Heart left ventricle (tissue), 16 donors: ENCODE results near the gene MRPL27. TPM values are rescaled to one million over a fixed set of nuclear protein-coding genes. Genes with fewer than 3 reads are reported as not detected.

Experiments used
- ATAC-seq, 4 donors: fragments of 200-7000 bp; cut with Tn5 transposase; one replicate each; pipeline ENCODE4 v1.9.1; 2020 to 2022; ENCODE audit warnings: moderate library complexity in 4 of 4, mild to moderate bottlenecking in 3 of 4, moderate number of reproducible peaks in 1 of 4
- DNase-seq, 5 donors: peaks; one replicate each; pipeline ENCODE4 v3.0.0-alpha.2; 2020
- H3K27ac ChIP-seq, 12 donors: fragments of 200-600 bp; sonication (generic) in 4 of 12; one replicate each; pipeline versions ENCODE4 v1.5.0 to v1.8.0; 2016 to 2022; ENCODE audit warnings: mild to moderate bottlenecking in 2 of 12
- H3K27me3 ChIP-seq, 9 donors: fragments of 200-600 bp; sonication (generic) in 2 of 9; one replicate each; pipeline versions ENCODE4 v1.5.1 to v1.8.0; 2016 to 2022; ENCODE audit warnings: mild to moderate bottlenecking in 3 of 9
- H3K36me3 ChIP-seq, 9 donors: fragments of 200-600 bp; sonication (generic) in 2 of 9; one replicate each; pipeline versions ENCODE4 v1.5.0 to v1.8.0; 2018 to 2022; ENCODE audit warnings: mild to moderate bottlenecking in 2 of 9
- H3K4me1 ChIP-seq, 12 donors: fragments of 200-600 bp; sonication (generic) in 4 of 12; one replicate each; pipeline versions ENCODE4 v1.5.0 to v1.8.0; 2016 to 2022; ENCODE audit warnings: mild to moderate bottlenecking in 3 of 12
- H3K4me3 ChIP-seq, 12 donors: fragments of 200-600 bp; sonication (generic) in 4 of 12; one replicate each; pipeline versions ENCODE4 v1.5.0 to v1.8.0; 2017 to 2022; ENCODE audit warnings: mild to moderate bottlenecking in 9 of 12, moderate library complexity in 4 of 12
- H3K9me3 ChIP-seq, 12 donors: fragments of 200-600 bp; sonication (generic) in 4 of 12; one replicate each; pipeline versions ENCODE4 v1.5.0 to v1.8.0; 2016 to 2022; ENCODE audit warnings: mild to moderate bottlenecking in 1 of 12
- CTCF ChIP-seq, 12 donors: fragments of 200-600 bp; sonication (generic) in 4 of 12; IDR thresholded peaks; one replicate each; pipeline versions ENCODE4 v1.5.0 to v1.8.0; 2018 to 2022; ENCODE audit warnings: antibody characterized with exemption in 12 of 12, mild to moderate bottlenecking in 5 of 12
- POLR2A ChIP-seq, 2 donors: fragments of 450-650 bp; IDR thresholded peaks; one replicate each; pipeline ENCODE4 v1.6.1; 2017; ENCODE audit warnings: antibody characterized with exemption in 2 of 2, mild to moderate bottlenecking in 2 of 2, moderate library complexity in 2 of 2
- WGBS, 4 donors: extraction: QIAGEN DNeasy Blood & Tissue Kit in 2 of 4; methylation state at CpG; one replicate each; pipeline versions ENCODE4 v1.1.5 to v1.1.7; 2013 to 2018; 5-methylcytosine and 5-hydroxymethylcytosine counted together
- intact Hi-C, 10 donors: fragments of 100-400 bp; cut with DNase I; formaldehyde crosslinking; loops; one replicate each; pipeline versions ENCODE4 v1.11.1 to v1.14.2; 2022
- polyA plus RNA-seq, 2 donors: library from polyadenylated mRNA; stranded (reverse); fragments of 200-250 nt; gene quantifications; one replicate each; pipeline ENCODE4 v1.2.3, GENCODE V29; 2013
- total RNA-seq, 9 donors: library from RNA; depleted of rRNA in 2 of 9; stranded (reverse); fragments of >200 nt in 2 of 9; fragmentation: NEBNext Ultra II Directional in 3 of 9; extraction: Animal tissue kit (Norgen Biotek cat#: 25700) in 3 of 9; gene quantifications; one replicate each; pipeline versions ENCODE4 v1.1.0 to v1.2.4, GENCODE V29; 2016 to 2023
- donor health status: ischemic (EF 13 %, LVEDD 7.1; RV severe dilation, severe dysfunction).
- donor health status: healthy with polysubstance abuse.
- donor health status: DM: no; HTN: yes; CAD: no.
- donor health status: DM: no; HTN: no; CAD: no.
- donor health status: ischemic (EF 25% LVEDD 6.9; RV normal size, moderate dysfunction).
- donor health status: ischemic (EF 25% LVEDD 5.7; RV mildly dilated, moderate dysfunction).
- donor health status: healthy.
- donor health status: DM: yes; HTN: yes; CAD: no.
- donor health status: ischemic (EF 35%, LVEDD 5.7; RV mildly dilated, moderate dysfunction).
- donor health status: nonischemic (EF 11% LVEDD 7.7; RV severe dilation, severe dysfunction).
- donor health status: DM: yes; HTN: yes; CAD: no.
- donor health status: PGD.
- donor health status: ischemic (EF 29% LVEDD 5.4; RV normal size, mild dysfunction).
- donor health status: nonischemic (EF 23%, LVEDD 6.1; RV moderate dilation, normal function).

The MRPL27 gene
- total and polyA plus RNA-seq, 11 donors, result 52.9 to 243 (median 74.5) TPM

- ATAC-seq (no peak), DNase-seq (no peak)
- Histone ChIP-seq H3K27ac (no peak overlapping the region), H3K9me3 (no peaks in the 10 kb centered on the region), H3K27me3 (no peaks in the 10 kb centered on the region), H3K4me3 (no peak overlapping the region), H3K4me1 (no peaks in the 10 kb centered on the region), H3K36me3 (no peaks in the 10 kb centered on the region)
- WGBS, 4 donors, result 57 to 68% (median 62%) methylated on average over 7 of the region's 7 CpGs
- TF ChIP-seq POLR2A (IDR thresholded peaks at IDR 0.05) (no peak), CTCF (IDR thresholded peaks at IDR 0.05) (no peak)
- intact Hi-C loops, result no loop called here
These were observed 50.7 kb downstream of the MRPL27 start for GRCh38 chr17:50322271-50322670.

GRCh38 chr17:50319306-50320004 lies 53.5 kb downstream of the MRPL27 start:
- no peaks in the 10 kb centered on the region for H3K27me3 ChIP-seq
- H3K9me3 ChIP-seq, result no peaks in the 10 kb centered on the region
- TF ChIP-seq POLR2A (IDR thresholded peaks at IDR 0.05), result no peak
- TF ChIP-seq CTCF (IDR thresholded peaks at IDR 0.05), result no peak
- intact Hi-C loops, result no loop called here
- H3K4me1 ChIP-seq, result no peaks in the 10 kb centered on the region
- no peak overlapping the region for H3K4me3 ChIP-seq
- ATAC-seq (no peak), DNase-seq (no peak)
- no peak overlapping the region for H3K27ac ChIP-seq
- no peaks in the 10 kb centered on the region for H3K36me3 ChIP-seq
- 69 to 72% (median 70%) methylated on average over 12 of the region's 12 CpGs for WGBS, 4 donors

GRCh38 chr17:50318501-50319285 lies 54.3 kb downstream of the MRPL27 start:
- ATAC-seq (no peak), DNase-seq (no peak)
- TF ChIP-seq POLR2A (IDR thresholded peaks at IDR 0.05), result no peak
- no peak for TF ChIP-seq CTCF (IDR thresholded peaks at IDR 0.05)
- 74 to 83% (median 78%) methylated on average over 10 of the region's 10 CpGs for WGBS, 4 donors
- H3K4me3 ChIP-seq, result no peak overlapping the region
- no peaks in the 10 kb centered on the region for H3K36me3 ChIP-seq
- no peaks in the 10 kb centered on the region for H3K27me3 ChIP-seq
- no peak overlapping the region for H3K27ac ChIP-seq
- H3K9me3 ChIP-seq, result no peaks in the 10 kb centered on the region
- intact Hi-C loops, result no loop called here
- H3K4me1 ChIP-seq, result no peaks in the 10 kb centered on the region

Other genes starting within 250 kb of the MRPL27 start
- gene SAMD14, start 243.0 kb downstream of the MRPL27 start, total RNA-seq, result 1 to 10 TPM in 7 of 9 donors, under 1 TPM in 2; 0.44 to 3.9 (median 1.2) TPM
- 1 to 10 TPM in 1 of 2 donors, under 1 TPM in 1; 0.72 to 2.8 TPM for gene SAMD14, start 243.0 kb downstream of the MRPL27 start, polyA plus RNA-seq
- 10 to 100 TPM; 17.0 to 55.9 (median 31.3) TPM for gene PPP1R9B, start 222.5 kb downstream of the MRPL27 start, total RNA-seq
- 10 to 100 TPM; 30.4 to 33.4 TPM for gene PPP1R9B, start 222.5 kb downstream of the MRPL27 start, polyA plus RNA-seq
- 100 to 1,000 TPM; 110 to 224 (median 151) TPM for gene SGCA, start 207.2 kb downstream of the MRPL27 start, total RNA-seq
- 100 to 1,000 TPM in 1 of 2 donors, 10 to 100 TPM in 1; 96.5 to 225 TPM for gene SGCA, start 207.2 kb downstream of the MRPL27 start, polyA plus RNA-seq
- gene COL1A1, start 171.6 kb downstream of the MRPL27 start, total RNA-seq, result 100 to 1,000 TPM in 3 of 9 donors, 10 to 100 TPM in 6; 10.2 to 897 (median 55.4) TPM
- 100 to 1,000 TPM in 1 of 2 donors, 10 to 100 TPM in 1; 17.2 to 109 TPM for gene COL1A1, start 171.6 kb downstream of the MRPL27 start, polyA plus RNA-seq
- not detected for gene TMEM92, start 98.7 kb downstream of the MRPL27 start, total RNA-seq
- under 1 TPM in 1 of 2 donors, not detected in 1; 0.11 TPM for gene TMEM92, start 98.7 kb downstream of the MRPL27 start, polyA plus RNA-seq
- gene XYLT2, start 27.1 kb downstream of the MRPL27 start, total RNA-seq, result 10 to 100 TPM; 11.3 to 19.2 (median 13.9) TPM
- gene XYLT2, start 27.1 kb downstream of the MRPL27 start, polyA plus RNA-seq, result 1 to 10 TPM; 9.5 to 9.9 TPM
- gene EME1, start within 50 bp of the MRPL27 start, total RNA-seq, result 1 to 10 TPM in 1 of 9 donors, under 1 TPM in 2, not detected in 6; 0.70 to 3.4 (median 0.75) TPM
- gene EME1, start within 50 bp of the MRPL27 start, polyA plus RNA-seq, result under 1 TPM; 0.22 to 0.72 TPM
- gene LRRC59, start 24.3 kb upstream of the MRPL27 start, total RNA-seq, result 10 to 100 TPM; 19.6 to 50.9 (median 28.6) TPM
- 100 to 1,000 TPM in 1 of 2 donors, 10 to 100 TPM in 1; 13.7 to 150 TPM for gene LRRC59, start 24.3 kb upstream of the MRPL27 start, polyA plus RNA-seq
- 10 to 100 TPM in 8 of 9 donors, 1 to 10 TPM in 1; 7.3 to 31.6 (median 17.4) TPM for gene ACSF2, start 53.0 kb upstream of the MRPL27 start, total RNA-seq
- 10 to 100 TPM in 1 of 2 donors, 1 to 10 TPM in 1; 6.5 to 20.0 TPM for gene ACSF2, start 53.0 kb upstream of the MRPL27 start, polyA plus RNA-seq
- under 1 TPM in 2 of 9 donors, not detected in 7; 0.15 to 0.27 TPM for gene CHAD, start 95.7 kb upstream of the MRPL27 start, total RNA-seq
- under 1 TPM in 1 of 2 donors, not detected in 1; 0.15 TPM for gene CHAD, start 95.7 kb upstream of the MRPL27 start, polyA plus RNA-seq
- gene RSAD1, start 105.7 kb upstream of the MRPL27 start, total RNA-seq, result 10 to 100 TPM; 30.9 to 50.0 (median 42.8) TPM
- 10 to 100 TPM; 36.2 to 43.7 TPM for gene RSAD1, start 105.7 kb upstream of the MRPL27 start, polyA plus RNA-seq
- 1 to 10 TPM in 2 of 9 donors, under 1 TPM in 6, not detected in 1; 0.42 to 2.4 (median 0.83) TPM for gene MYCBPAP, start 135.3 kb upstream of the MRPL27 start, total RNA-seq
- under 1 TPM; 0.29 to 0.46 TPM for gene MYCBPAP, start 135.3 kb upstream of the MRPL27 start, polyA plus RNA-seq
- gene EPN3, start 159.6 kb upstream of the MRPL27 start, total RNA-seq, result 10 to 100 TPM in 6 of 9 donors, 1 to 10 TPM in 3; 8.9 to 29.5 (median 12.6) TPM
- 10 to 100 TPM in 1 of 2 donors, 1 to 10 TPM in 1; 9.0 to 22.1 TPM for gene EPN3, start 159.6 kb upstream of the MRPL27 start, polyA plus RNA-seq
- 10 to 100 TPM; 21.6 to 83.0 (median 67.1) TPM for gene SPATA20, start 174.0 kb upstream of the MRPL27 start, total RNA-seq
- gene SPATA20, start 174.0 kb upstream of the MRPL27 start, polyA plus RNA-seq, result 10 to 100 TPM; 13.8 to 52.3 TPM
- gene CACNA1G, start 187.5 kb upstream of the MRPL27 start, total RNA-seq, result under 1 TPM in 8 of 9 donors, not detected in 1; 0.02 to 0.48 (median 0.14) TPM
- under 1 TPM; 0.04 to 0.11 TPM for gene CACNA1G, start 187.5 kb upstream of the MRPL27 start, polyA plus RNA-seq